SU-DHL-6 (cell line): ENCODE data around the gene PI16.

Experiments
- EZH2phosphoT487 ChIP-seq: fragments of 200-600 bp; sonication (generic), shearing (Covaris generic); conservative IDR thresholded peaks from 2 replicates; pipeline ENCODE4 v1.6.1; 2018; ENCODE audit warnings: mild to moderate bottlenecking, antibody characterized with exemption, low read length, moderate library complexity, mixed read lengths
- TF ChIP-seq, protein P1 (sequence below): fragments of 200-600 bp; sonication (generic); IDR thresholded peaks from one replicate; pipeline ENCODE4 v1.5.1; 2017; ENCODE audit warnings: antibody characterized with exemption, mild to moderate bottlenecking, low read length, moderate library complexity; ENCODE audit not compliant: insufficient read depth, poor library complexity, severe bottlenecking

DNA sequence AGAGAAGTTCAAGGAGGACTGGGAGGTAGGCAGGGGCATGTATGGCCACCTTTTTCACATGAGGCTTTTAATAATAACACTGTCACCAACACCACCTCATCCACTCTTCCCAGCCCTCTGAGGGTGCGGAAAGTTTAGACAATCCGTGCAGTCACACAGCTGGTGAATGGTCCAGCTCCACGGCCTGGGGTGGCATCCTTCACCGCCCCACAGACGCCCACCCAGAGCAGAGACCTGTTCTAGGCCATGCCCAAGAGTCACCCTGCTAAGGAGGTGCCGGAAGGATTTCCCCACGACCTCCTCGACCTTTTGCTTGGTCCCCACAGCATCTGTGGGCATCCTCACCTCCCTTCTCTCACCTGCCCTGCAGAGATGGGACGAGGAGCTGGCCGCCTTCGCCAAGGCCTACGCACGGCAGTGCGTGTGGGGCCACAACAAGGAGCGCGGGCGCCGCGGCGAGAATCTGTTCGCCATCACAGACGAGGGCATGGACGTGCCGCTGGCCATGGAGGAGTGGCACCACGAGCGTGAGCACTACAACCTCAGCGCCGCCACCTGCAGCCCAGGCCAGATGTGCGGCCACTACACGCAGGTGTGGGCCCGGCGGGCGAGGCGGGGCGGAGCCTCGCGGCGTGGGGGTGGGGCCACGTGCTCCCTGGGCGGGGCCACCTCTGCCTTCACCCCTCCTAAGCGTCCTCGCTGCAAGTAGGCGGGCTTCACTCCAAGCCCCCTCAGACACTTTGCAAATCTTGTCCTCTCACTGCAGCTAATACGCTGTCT, 4.4 kb downstream of the PI16 start:
- TF ChIP-seq, protein P1, sequence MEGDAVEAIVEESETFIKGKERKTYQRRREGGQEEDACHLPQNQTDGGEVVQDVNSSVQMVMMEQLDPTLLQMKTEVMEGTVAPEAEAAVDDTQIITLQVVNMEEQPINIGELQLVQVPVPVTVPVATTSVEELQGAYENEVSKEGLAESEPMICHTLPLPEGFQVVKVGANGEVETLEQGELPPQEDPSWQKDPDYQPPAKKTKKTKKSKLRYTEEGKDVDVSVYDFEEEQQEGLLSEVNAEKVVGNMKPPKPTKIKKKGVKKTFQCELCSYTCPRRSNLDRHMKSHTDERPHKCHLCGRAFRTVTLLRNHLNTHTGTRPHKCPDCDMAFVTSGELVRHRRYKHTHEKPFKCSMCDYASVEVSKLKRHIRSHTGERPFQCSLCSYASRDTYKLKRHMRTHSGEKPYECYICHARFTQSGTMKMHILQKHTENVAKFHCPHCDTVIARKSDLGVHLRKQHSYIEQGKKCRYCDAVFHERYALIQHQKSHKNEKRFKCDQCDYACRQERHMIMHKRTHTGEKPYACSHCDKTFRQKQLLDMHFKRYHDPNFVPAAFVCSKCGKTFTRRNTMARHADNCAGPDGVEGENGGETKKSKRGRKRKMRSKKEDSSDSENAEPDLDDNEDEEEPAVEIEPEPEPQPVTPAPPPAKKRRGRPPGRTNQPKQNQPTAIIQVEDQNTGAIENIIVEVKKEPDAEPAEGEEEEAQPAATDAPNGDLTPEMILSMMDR = no peak
- TF ChIP-seq EZH2phosphoT487 = no peak
